Cardiac muscle cell (in vitro differentiated cells and primary cell): ENCODE results near the gene HMGCS2. TPM values are rescaled to one million over a fixed set of nuclear protein-coding genes. Genes with fewer than 3 reads are reported as not detected.

Source experiments
- DNase-seq, 2 donors: peaks; one replicate each; pipeline versions ENCODE4 v3.0.0 to v3.0.0-alpha.2; 2010 to 2017; ENCODE audit warnings: low read depth in 1 of 2, low spot score in 1 of 2
- H3K27ac ChIP-seq: fragments of 200-600 bp; sonication (generic); 2 replicates; pipeline ENCODE4 v1.5.1; 2016
- H3K27me3 ChIP-seq: fragments of 200-600 bp; sonication (generic); 2 replicates; pipeline ENCODE4 v1.6.0; 2016; ENCODE audit warnings: control low read depth
- H3K36me3 ChIP-seq: fragments of 200-600 bp; sonication (generic); 2 replicates; pipeline ENCODE4 v1.5.1; 2016; ENCODE audit warnings: control low read depth
- H3K4me1 ChIP-seq: fragments of 200-600 bp; sonication (generic); 2 replicates; pipeline ENCODE4 v1.8.1; 2017; ENCODE audit warnings: low read depth, mild to moderate bottlenecking, mixed run types
- H3K4me3 ChIP-seq: fragments of 200-600 bp; sonication (generic); 2 replicates; pipeline ENCODE4 v1.5.1; 2016; ENCODE audit warnings: mild to moderate bottlenecking
- H3K9me3 ChIP-seq: fragments of 200-600 bp; sonication (generic); 2 replicates; pipeline ENCODE4 v1.5.1; 2017; ENCODE audit warnings: low read depth, mild to moderate bottlenecking, control low read depth
- CTCF ChIP-seq: IDR thresholded peaks from 2 replicates; pipeline ENCODE4 v1.5.1; 2012; ENCODE audit warnings: low read depth, mild to moderate bottlenecking, low read length
- polyA plus RNA-seq: library from polyadenylated mRNA; unstranded; fragments of >200 nt; fragmentation: Nextera tagmentation; extraction: Ambion mirVana; gene quantifications from 2 replicates; pipeline ENCODE4 v1.2.1, GENCODE V29; 2016
- total RNA-seq: library from RNA; depleted of rRNA; stranded (reverse); fragments of >200 nt; gene quantifications from 2 replicates; pipeline ENCODE4 v1.2.3, GENCODE V29; 2016

HMGCS2 gene
- total and polyA plus RNA-seq, 2 experiments from 2014 or later, result 0.15 TPM; not detected in 1

- Histone ChIP-seq H3K27ac (no peak overlapping the region), H3K36me3 (no peaks in the 10 kb centered on the region), H3K9me3 (no peaks in the 10 kb centered on the region), H3K27me3 (no peaks in the 10 kb centered on the region), H3K4me1 (peaks cover 18% of the 10 kb centered on the region), H3K4me3 (no peak overlapping the region)
- no peak for TF ChIP-seq CTCF
- DNase-seq, result no peak
Measured at GRCh38 chr1:119811985-119812557, 43.4 kb upstream of the HMGCS2 start.

GRCh38 chr1:119811387-119811786 lies 42.7 kb upstream of the HMGCS2 start, which contains the start of gene REG4:
REG4 (minus strand) TSS chr1:119811460; CDS start chr1:119808769, 2,691 bp downstream.
- no peak for DNase-seq
- TF ChIP-seq CTCF, result no peak
- no peaks in the 10 kb centered on the region for H3K27me3 ChIP-seq
- peaks cover 13% of the 10 kb centered on the region for H3K4me1 ChIP-seq
- no peak within 1 kb of the TSS for H3K4me3 ChIP-seq
- no peaks in the 10 kb centered on the region for H3K9me3 ChIP-seq
- H3K36me3 ChIP-seq, result no peaks in the 10 kb centered on the region
- no peak within 1 kb of the TSS for H3K27ac ChIP-seq

DNA sequence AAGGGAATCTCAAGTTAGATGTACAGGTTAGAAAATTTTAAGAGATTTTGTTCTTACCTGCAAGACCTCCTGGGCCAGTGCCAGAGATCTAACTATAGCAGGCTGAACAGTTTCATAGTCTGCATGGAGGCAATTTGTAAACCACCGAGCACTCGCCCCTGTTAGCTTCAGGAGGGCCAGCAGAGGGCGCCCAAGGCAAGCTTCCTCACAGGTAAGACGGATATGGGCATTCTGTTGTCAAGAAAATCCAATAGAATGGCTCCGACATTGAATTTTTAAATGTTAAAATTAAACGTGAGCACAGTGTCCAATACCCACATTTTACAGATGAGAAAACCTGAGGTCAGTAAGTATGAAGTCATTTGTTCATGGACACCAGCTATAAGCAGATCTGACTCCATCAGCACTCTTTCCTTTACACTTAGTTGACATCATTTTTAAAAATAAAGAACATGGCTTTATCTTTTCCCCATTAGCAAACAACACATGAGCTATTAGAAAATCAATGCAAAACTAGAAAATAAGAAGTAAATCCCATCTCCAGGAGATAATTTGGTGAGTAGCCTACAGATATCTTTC lies 40.4 kb upstream of the HMGCS2 start:
- DNase-seq, result peak; percentile 79 to 82
- Histone ChIP-seq H3K4me3 (no peak overlapping the region), H3K36me3 (no peaks in the 10 kb centered on the region), H3K27ac (no peak overlapping the region), H3K4me1 (peaks cover 2% of the 10 kb centered on the region), H3K27me3 (no peaks in the 10 kb centered on the region), H3K9me3 (no peaks in the 10 kb centered on the region)
- TF ChIP-seq CTCF, result peak; percentile 97

DNA sequence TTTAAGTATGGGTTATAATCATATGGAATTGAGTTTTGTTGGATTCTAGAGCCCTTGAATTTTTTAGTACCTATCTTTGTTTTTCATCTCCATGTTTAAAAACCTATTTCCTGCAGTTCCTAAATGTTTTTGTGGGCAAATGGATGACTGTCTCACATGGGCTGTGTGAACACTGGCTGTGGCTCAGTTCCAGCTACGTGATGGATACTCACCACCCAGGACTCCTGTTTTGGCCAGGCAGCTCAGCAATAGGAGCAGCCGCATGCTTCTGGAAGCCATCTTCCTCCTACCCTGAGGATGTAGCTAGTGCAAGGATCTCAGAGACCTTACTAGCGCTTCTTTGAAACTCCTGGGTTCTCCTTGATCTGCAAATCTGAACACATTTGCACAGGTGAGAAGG lies 39.8 kb upstream of the HMGCS2 start:
- DNase-seq, result no peak

DNA sequence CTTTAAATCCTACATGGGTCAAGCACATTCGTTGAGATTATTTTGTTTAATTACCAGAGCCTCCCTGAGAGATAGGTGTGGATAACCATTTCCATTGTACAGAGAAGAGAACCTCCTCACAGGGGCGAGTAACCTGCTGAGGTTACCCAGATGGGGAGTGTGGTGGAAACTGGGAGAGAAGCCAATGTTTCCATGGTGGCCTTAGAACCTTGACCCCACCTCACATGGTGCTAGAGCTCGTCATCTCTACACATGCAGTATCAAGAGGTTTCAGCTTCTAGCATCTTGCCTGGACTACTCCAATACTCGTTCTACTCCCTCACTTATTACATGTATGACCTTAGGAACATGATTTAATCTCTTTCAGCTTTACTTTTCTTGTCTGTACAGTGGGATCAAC lies 37.8 kb upstream of the HMGCS2 start:
- Histone ChIP-seq H3K36me3 (no peaks in the 10 kb centered on the region), H3K4me3 (no peak overlapping the region), H3K9me3 (no peaks in the 10 kb centered on the region), H3K27me3 (no peaks in the 10 kb centered on the region), H3K27ac (no peak overlapping the region), H3K4me1 (no peaks in the 10 kb centered on the region)
- TF ChIP-seq CTCF, result no peak
- no peak for DNase-seq

More for the DNA sequence above, 39.8 kb upstream of the HMGCS2 start:
- H3K9me3 ChIP-seq, result no peaks in the 10 kb centered on the region
- no peak overlapping the region for H3K27ac ChIP-seq
- H3K4me1 ChIP-seq, result no peaks in the 10 kb centered on the region
- no peak overlapping the region for H3K4me3 ChIP-seq
- TF ChIP-seq CTCF, result no peak
- no peaks in the 10 kb centered on the region for H3K36me3 ChIP-seq
- no peaks in the 10 kb centered on the region for H3K27me3 ChIP-seq
